Measurements from ENCODE around the gene FSHR. TPM values are rescaled to one million over a fixed set of nuclear protein-coding genes. Genes with fewer than 3 reads are reported as not detected.

FSHR gene
- total RNA-seq, 2 donors from 2014 or later: 13.6 TPM; not detected in 1

GRCh38 chr2:49053156-49053555 lies 101.2 kb downstream of the FSHR start:
- no peak for DNase-seq (ENCODE audit: low spot score)
- intact Hi-C loops (cut with DNase I): no loop called here
- Histone ChIP-seq H3K9me3 (no peaks in the 10 kb centered on the region), H3K4me1 (replicated peaks) (no peaks in the 10 kb centered on the region), H3K4me3 (no peak overlapping the region), H3K27ac (no peak overlapping the region), H3K27me3 (replicated peaks; ENCODE audit: insufficient read depth) (no peaks in the 10 kb centered on the region), H3K36me3 (no peaks in the 10 kb centered on the region)
- TF ChIP-seq POLR2A (IDR thresholded peaks at IDR 0.05) (no peak), POLR2AphosphoS5 (IDR thresholded peaks at IDR 0.05) (no peak)
- TF ChIP-seq, protein P1, sequence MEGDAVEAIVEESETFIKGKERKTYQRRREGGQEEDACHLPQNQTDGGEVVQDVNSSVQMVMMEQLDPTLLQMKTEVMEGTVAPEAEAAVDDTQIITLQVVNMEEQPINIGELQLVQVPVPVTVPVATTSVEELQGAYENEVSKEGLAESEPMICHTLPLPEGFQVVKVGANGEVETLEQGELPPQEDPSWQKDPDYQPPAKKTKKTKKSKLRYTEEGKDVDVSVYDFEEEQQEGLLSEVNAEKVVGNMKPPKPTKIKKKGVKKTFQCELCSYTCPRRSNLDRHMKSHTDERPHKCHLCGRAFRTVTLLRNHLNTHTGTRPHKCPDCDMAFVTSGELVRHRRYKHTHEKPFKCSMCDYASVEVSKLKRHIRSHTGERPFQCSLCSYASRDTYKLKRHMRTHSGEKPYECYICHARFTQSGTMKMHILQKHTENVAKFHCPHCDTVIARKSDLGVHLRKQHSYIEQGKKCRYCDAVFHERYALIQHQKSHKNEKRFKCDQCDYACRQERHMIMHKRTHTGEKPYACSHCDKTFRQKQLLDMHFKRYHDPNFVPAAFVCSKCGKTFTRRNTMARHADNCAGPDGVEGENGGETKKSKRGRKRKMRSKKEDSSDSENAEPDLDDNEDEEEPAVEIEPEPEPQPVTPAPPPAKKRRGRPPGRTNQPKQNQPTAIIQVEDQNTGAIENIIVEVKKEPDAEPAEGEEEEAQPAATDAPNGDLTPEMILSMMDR (IDR thresholded peaks at IDR 0.05): no peak
- 40% methylated on average over 2 of the region's 2 CpGs for whole genome bisulfite sequencing

- TF ChIP-seq POLR2AphosphoS5 (IDR thresholded peaks at IDR 0.05) (no peak), POLR2A (IDR thresholded peaks at IDR 0.05) (no peak)
- TF ChIP-seq, protein P1 (IDR thresholded peaks at IDR 0.05): no peak
- DNase-seq (ENCODE audit: low spot score): no peak
Measured at GRCh38 chr2:49050265-49050664, 104.0 kb downstream of the FSHR start.

DNA sequence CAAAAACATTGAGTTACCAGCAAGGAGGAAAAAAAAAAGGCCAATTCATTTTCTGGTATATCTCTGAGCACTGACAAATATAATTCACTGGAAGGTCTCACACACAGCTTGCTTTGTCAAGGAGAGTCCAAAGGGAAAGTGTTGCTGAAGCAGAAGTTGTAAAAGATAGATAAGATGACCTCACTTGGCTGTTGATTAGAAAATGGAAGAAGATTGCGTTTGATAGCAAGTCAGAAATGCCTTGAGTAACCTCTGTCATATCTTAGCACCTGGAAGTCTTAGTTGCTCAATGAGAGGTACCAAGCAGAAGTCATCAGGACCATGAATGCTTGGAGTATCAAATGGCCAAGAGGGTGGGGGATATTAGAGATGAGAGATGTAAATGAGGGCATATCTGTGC lies 105.2 kb downstream of the FSHR start:
- Histone ChIP-seq H3K4me1 (replicated peaks) (no peaks in the 10 kb centered on the region), H3K36me3 (no peaks in the 10 kb centered on the region), H3K9me3 (no peaks in the 10 kb centered on the region), H3K27ac (no peak overlapping the region), H3K4me3 (no peak overlapping the region), H3K27me3 (replicated peaks; ENCODE audit: insufficient read depth) (no peaks in the 10 kb centered on the region)
- WGBS: 79% methylated on average over 1 of the region's 1 CpG
- TF ChIP-seq POLR2AphosphoS5 (IDR thresholded peaks at IDR 0.05): no peak
- no peak for TF ChIP-seq POLR2A (IDR thresholded peaks at IDR 0.05)
- TF ChIP-seq, protein P1 (IDR thresholded peaks at IDR 0.05): no peak
- intact Hi-C loops (cut with DNase I): no loop called here
- DNase-seq (ENCODE audit: low spot score): no peak

More at GRCh38 chr2:49050265-49050664, 104.0 kb downstream of the FSHR start:
- Histone ChIP-seq H3K27me3 (replicated peaks; ENCODE audit: insufficient read depth) (no peaks in the 10 kb centered on the region), H3K9me3 (no peaks in the 10 kb centered on the region), H3K4me1 (replicated peaks) (no peaks in the 10 kb centered on the region), H3K27ac (no peak overlapping the region), H3K36me3 (no peaks in the 10 kb centered on the region), H3K4me3 (no peak overlapping the region)
- intact Hi-C loops (cut with DNase I): no loop called here

DNA sequence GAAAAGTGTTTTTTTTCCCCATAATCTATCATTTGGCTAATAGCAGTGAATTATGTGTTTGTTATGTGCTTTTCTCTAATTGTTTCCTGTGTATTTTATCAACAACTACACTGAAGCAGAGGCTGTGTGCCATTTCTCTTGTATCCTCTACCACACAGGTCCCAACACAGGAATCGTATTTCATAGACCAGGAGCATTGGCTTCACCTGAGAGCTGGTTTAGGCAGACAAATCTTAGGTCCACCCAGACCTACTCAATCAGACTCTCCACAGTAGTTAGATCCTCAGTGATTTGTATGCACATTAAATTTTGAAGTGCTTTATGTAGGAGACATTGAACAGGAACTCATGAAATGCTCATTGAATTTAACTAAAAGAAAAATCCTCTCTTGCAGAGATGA lies 109.2 kb downstream of the FSHR start:
- Histone ChIP-seq H3K36me3 (no peaks in the 10 kb centered on the region), H3K27ac (no peak overlapping the region), H3K27me3 (replicated peaks; ENCODE audit: insufficient read depth) (no peaks in the 10 kb centered on the region), H3K4me3 (no peak overlapping the region), H3K4me1 (replicated peaks) (no peaks in the 10 kb centered on the region), H3K9me3 (no peaks in the 10 kb centered on the region)
- DNase-seq (ENCODE audit: low spot score): no peak
- no peak for TF ChIP-seq POLR2A (IDR thresholded peaks at IDR 0.05)
- no peak for TF ChIP-seq POLR2AphosphoS5 (IDR thresholded peaks at IDR 0.05)
- TF ChIP-seq, protein P1 (IDR thresholded peaks at IDR 0.05): no peak
- intact Hi-C loops (cut with DNase I): no loop called here
- 49% methylated on average over 1 of the region's 1 CpG for WGBS

DNA sequence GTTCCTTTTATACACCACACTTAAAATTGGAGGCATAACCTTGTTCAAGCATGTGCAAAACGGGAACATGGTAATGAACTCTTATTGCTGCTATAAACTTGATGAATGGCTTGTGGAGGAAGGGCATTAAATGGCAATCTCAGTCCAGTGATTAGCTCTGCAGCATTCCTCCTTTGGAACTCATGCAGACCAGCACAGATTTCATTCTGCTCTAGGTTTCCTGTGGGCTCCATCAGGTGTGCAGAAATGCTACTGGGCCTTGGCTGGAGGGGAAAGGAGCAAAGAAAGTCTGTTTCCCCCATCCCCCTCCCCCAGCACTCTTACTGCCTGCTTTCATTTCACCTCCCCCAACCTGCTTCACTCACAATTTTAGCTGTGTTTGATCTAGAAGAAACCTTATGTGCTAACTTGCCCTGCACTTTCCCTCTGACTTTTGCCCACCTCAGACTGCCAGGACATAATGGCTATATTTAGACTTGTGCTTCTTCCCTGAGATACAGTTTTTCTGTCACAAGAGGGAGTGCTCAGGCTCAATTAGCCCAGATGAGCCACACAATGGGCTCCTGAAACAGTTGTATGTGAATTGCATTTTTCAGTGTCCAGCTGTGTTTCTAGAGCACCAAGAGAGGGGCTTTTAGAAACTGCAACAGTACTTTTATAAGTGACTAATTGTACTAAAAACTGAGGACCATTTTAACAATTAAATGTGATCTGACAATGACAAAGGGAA lies 109.8 kb downstream of the FSHR start:
- no peaks in the 10 kb centered on the region for H3K9me3 ChIP-seq
- intact Hi-C loops (cut with DNase I): no loop called here
- no peak overlapping the region for H3K27ac ChIP-seq
- no peaks in the 10 kb centered on the region for H3K27me3 ChIP-seq (replicated peaks; ENCODE audit: insufficient read depth)
- no peaks in the 10 kb centered on the region for H3K36me3 ChIP-seq
- no peak overlapping the region for H3K4me3 ChIP-seq
- WGBS: 13% methylated on average over 1 of the region's 1 CpG
- no peak for TF ChIP-seq POLR2A (IDR thresholded peaks at IDR 0.05)
- no peak for TF ChIP-seq POLR2AphosphoS5 (IDR thresholded peaks at IDR 0.05)
- TF ChIP-seq, protein P1 (IDR thresholded peaks at IDR 0.05): no peak
- no peaks in the 10 kb centered on the region for H3K4me1 ChIP-seq (replicated peaks)
- DNase-seq (ENCODE audit: low spot score): no peak

All from prostate gland (tissue), 2 donors.